HEK293 (cell line): ENCODE results near the gene GAK.

Source experiments
- SALL2 ChIP-seq: fragments of 450-650 bp; formaldehyde crosslinking; IDR thresholded peaks from 2 replicates; pipeline ENCODE4 v1.5.0; 2017; ENCODE audit warnings: missing biosample characterization, mild to moderate bottlenecking, missing genetic modification characterization, borderline replicate concordance
- ZBTB21 ChIP-seq: fragments of 450-650 bp; formaldehyde crosslinking; IDR thresholded peaks from 2 replicates; pipeline ENCODE4 v1.5.1; 2017; ENCODE audit warnings: missing biosample characterization, missing genetic modification characterization
- ZBTB48 ChIP-seq: fragments of 450-650 bp; formaldehyde crosslinking; IDR thresholded peaks from 2 replicates; pipeline ENCODE4 v1.5.1; 2016; ENCODE audit warnings: missing biosample characterization, missing genetic modification characterization
- ZNF223 ChIP-seq: fragments of 450-650 bp; formaldehyde crosslinking; IDR thresholded peaks from 2 replicates; pipeline ENCODE4 v1.5.1; 2016; ENCODE audit warnings: missing biosample characterization, missing genetic modification characterization
- ZNF24 ChIP-seq: fragments of 450-650 bp; formaldehyde crosslinking; IDR thresholded peaks from 2 replicates; pipeline ENCODE4 v1.5.1; 2016; ENCODE audit warnings: missing biosample characterization, missing genetic modification characterization
- ZNF404 ChIP-seq: fragments of 450-650 bp; formaldehyde crosslinking; IDR thresholded peaks from 2 replicates; pipeline ENCODE4 v1.5.1; 2017; ENCODE audit warnings: missing biosample characterization, missing genetic modification characterization
- ZNF658 ChIP-seq: fragments of 450-650 bp; formaldehyde crosslinking; IDR thresholded peaks from 2 replicates; pipeline ENCODE4; 2016; ENCODE audit warnings: missing biosample characterization, missing genetic modification characterization
- ZSCAN18 ChIP-seq: fragments of 450-650 bp; formaldehyde crosslinking; IDR thresholded peaks from 2 replicates; pipeline ENCODE4 v1.5.1; 2016; ENCODE audit warnings: missing biosample characterization, missing genetic modification characterization
- TF ChIP-seq, protein P1 (sequence below): fragments of 450-650 bp; formaldehyde crosslinking; IDR thresholded peaks from 2 replicates; pipeline ENCODE4 v1.5.1; 2016; ENCODE audit warnings: missing biosample characterization, missing genetic modification characterization
- TF ChIP-seq, protein P2 (sequence below): fragments of 450-650 bp; formaldehyde crosslinking; IDR thresholded peaks from 2 replicates; pipeline ENCODE4 v1.5.1; 2016; ENCODE audit warnings: missing biosample characterization, missing genetic modification characterization, low read depth

- TF ChIP-seq ZNF223 (no peak), ZBTB21 (tag by site-specific recombination) (no peak), ZBTB48 (tag by site-specific recombination) (no peak), ZNF404 (tag by site-specific recombination) (no peak), SALL2 (tag by site-specific recombination) (no peak), ZSCAN18 (tag by site-specific recombination) (no peak), ZNF658 (tag by site-specific recombination) (no peak), ZNF24 (no peak)
- TF ChIP-seq, protein P1, sequence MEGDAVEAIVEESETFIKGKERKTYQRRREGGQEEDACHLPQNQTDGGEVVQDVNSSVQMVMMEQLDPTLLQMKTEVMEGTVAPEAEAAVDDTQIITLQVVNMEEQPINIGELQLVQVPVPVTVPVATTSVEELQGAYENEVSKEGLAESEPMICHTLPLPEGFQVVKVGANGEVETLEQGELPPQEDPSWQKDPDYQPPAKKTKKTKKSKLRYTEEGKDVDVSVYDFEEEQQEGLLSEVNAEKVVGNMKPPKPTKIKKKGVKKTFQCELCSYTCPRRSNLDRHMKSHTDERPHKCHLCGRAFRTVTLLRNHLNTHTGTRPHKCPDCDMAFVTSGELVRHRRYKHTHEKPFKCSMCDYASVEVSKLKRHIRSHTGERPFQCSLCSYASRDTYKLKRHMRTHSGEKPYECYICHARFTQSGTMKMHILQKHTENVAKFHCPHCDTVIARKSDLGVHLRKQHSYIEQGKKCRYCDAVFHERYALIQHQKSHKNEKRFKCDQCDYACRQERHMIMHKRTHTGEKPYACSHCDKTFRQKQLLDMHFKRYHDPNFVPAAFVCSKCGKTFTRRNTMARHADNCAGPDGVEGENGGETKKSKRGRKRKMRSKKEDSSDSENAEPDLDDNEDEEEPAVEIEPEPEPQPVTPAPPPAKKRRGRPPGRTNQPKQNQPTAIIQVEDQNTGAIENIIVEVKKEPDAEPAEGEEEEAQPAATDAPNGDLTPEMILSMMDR (tag by site-specific recombination), result no peak
- TF ChIP-seq, protein P2, sequence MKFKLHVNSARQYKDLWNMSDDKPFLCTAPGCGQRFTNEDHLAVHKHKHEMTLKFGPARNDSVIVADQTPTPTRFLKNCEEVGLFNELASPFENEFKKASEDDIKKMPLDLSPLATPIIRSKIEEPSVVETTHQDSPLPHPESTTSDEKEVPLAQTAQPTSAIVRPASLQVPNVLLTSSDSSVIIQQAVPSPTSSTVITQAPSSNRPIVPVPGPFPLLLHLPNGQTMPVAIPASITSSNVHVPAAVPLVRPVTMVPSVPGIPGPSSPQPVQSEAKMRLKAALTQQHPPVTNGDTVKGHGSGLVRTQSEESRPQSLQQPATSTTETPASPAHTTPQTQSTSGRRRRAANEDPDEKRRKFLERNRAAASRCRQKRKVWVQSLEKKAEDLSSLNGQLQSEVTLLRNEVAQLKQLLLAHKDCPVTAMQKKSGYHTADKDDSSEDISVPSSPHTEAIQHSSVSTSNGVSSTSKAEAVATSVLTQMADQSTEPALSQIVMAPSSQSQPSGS, result no peak
Measured at GRCh38 chr4:823761-824460, 108.2 kb downstream of the GAK start.
